ENCODE data around the gene MPRIP.

Gene MPRIP

GRCh38 chr17:17165666-17166308 lies 123.5 kb downstream of the MPRIP start:
- no peak for DNase-seq (ENCODE audit: low read depth in 2 of 2)

DNA sequence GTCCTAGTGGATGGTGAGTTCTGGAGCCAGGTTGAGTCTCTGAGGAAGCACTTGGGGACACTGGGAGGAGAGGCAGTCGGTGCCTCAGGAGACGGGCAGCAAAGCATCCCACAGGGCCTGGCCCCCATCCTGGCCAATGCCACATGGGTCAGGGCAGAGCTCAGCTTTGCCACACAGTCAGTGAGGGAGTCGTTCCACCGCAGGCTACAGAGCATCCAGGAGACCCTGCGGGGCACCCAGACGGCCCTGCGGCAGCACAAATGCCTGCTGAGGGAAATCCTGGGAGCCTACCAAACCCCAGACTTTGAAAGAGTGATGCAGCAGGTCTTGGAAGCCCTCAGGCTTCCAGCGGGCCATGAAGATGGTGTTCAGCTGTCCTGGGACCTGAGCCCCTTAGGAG lies 124.2 kb downstream of the MPRIP start:
- no peak for DNase-seq (ENCODE audit: low read depth in 2 of 2)

GRCh38 chr17:17167356-17167755 lies 125.1 kb downstream of the MPRIP start:
- no peak for DNase-seq (ENCODE audit: low read depth in 2 of 2)

GRCh38 chr17:17167986-17168385 lies 125.7 kb downstream of the MPRIP start:
- DNase-seq (ENCODE audit: low read depth in 2 of 2): no peak

GRCh38 chr17:17168401-17168800 lies 126.1 kb downstream of the MPRIP start:
- DNase-seq (ENCODE audit: low read depth in 2 of 2): no peak

GRCh38 chr17:17169396-17169795 lies 127.1 kb downstream of the MPRIP start:
- DNase-seq (ENCODE audit: low read depth in 2 of 2): no peak

DNA sequence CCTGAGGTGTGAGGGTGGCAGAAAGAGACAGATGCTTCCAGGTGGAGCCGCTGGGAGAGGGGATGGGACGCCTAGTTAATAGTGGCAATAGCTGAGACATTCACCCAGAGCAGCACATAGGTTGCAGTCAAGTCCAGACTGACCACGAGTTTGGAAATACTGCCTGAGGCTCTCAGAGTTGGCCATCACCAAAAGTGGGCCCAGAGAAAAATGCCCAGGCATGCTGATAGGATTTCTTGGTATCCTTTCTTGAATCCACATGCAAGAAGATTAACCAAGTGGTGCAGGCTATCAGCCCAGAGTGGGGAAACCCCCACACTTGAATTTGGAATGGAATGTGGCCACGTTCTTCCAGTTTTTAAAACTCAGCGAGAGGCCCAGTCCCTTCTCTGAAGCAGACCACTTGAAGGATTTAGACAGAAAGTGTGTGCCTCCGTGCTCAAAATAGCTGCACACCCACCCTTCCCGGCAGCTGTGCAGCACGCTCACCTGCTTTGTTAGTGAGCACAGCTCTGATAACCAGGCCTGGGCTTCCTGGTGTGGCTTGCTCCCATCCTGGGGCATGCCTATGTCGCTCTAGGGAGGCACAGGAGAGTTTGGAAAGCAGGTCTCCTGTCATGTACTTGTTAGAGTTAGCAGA lies 128.2 kb downstream of the MPRIP start:
- no peak for DNase-seq (ENCODE audit: low read depth in 2 of 2)

DNA sequence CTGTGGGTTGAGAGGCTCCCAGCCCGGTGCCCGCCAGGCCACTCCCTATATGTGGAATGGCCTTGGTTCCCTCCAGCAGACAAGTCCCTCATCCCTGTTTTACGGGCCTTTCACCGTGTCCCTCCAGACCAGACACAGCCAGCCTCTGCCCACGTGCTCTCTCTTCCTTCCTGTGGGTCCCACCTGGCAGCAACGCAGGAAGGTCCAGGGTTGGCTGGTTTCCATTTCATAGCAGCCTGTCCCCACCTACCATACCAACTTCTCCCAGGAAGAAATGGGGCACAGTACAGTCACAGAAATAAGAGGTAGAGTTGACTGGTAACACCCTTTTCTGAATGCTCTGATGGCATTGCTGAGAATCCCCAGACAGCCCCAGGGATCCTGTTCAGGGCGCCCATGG lies 128.9 kb downstream of the MPRIP start:
- no peak for DNase-seq (ENCODE audit: low read depth in 2 of 2)

DNA sequence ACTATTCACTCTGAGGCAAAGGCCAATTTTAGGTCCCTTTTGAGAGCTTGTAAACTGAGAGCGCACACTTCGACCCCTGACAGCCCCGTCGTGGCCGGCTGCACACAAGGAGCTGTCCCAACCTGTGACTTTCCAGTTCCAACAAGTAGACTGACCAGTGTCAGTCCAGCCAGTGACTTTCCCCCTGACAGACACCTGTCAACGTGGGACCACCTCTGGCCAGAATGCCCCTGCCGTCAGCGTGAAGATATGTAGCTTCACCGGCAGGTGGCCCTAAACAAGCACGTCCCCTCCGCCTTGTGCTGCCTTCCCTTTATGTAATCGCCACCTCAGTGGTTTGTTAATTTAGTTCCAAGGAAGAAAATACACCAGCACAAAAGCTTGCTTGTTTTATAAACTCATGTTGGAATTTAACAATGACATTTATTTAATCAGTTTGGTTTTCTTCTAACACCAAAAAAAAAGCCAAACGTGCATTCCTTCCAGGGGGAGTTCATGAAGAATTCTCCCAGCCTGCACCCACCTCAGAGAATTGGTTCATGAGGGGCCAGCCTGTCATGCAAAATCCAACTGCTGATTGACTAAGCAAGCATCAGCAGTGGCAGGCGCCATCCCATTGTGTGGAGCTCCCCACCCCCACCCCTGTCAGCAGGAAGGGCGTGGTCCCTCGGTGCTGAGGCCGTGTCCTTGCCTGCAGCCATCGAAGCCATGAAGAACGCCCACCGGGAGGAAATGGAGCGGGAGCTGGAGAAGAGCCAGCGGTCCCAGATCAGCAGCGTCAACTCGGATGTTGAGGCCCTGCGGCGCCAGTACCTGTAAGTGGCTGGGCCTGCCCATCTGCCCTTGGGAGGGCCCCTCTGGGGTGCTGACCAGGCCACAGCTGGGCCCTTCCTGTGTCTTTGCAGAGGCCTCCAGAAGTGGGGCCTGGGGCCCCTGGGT lies 130.0 kb downstream of the MPRIP start:
- DNase-seq (ENCODE audit: low read depth in 2 of 2): no peak

DNA sequence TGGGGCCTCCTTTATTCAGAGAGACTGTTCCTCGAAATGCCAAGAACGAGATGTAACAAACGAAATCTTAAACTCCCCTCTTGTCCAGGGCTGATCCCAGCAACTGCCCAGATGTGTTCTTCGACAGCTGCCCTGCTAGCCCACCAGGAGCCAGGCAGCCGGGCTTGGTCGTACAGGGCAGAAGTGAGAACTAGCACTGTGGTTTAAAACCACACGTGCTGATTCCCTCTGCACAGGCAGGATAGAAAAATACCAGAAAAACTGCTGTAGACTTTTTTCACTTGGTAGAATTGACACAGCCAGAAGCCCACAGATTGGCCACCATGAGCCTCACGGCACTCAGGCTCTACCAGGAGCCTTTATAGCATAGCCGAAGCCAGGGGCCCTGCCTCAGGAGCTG lies 130.7 kb downstream of the MPRIP start:
- DNase-seq (ENCODE audit: low read depth in 2 of 2): no peak

DNA sequence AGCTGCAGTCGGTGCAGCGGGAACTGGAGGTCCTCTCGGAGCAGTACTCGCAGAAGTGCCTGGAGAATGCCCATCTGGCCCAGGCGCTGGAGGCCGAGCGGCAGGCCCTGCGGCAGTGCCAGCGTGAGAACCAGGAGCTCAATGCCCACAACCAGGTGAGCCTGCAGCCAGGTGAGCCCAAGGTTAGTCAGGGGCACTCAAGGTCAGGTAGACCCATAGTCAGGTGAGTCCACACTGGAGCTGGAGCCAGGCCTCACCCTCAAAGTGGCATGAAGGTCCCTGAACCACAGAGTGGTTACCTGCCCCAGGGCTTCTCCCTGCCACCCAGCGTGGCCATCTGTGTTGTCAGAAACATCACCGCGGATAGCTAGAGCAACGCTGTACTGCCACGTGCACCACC lies 131.7 kb downstream of the MPRIP start:
- DNase-seq (ENCODE audit: low read depth in 2 of 2): no peak

DNA sequence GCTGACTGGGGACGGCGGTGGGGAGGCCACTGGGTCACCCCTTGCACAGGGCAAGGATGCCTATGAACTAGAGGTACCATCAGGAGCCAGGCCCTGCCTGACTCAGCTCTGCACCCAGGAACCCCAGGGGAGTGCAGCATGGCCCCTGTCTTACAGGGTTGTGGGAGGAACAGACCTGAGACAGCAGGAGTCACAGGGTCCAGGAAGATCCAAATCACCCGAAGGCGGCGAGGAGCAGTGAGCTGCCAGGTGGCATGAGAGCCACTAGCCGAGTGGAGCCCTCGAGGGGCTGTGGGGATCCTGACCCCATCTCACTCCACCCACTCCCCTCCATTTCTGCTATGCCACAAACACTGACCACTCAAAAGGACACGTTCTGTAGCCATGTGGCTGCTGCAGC lies 133.1 kb downstream of the MPRIP start:
- DNase-seq (ENCODE audit: low read depth in 2 of 2): no peak

DNA sequence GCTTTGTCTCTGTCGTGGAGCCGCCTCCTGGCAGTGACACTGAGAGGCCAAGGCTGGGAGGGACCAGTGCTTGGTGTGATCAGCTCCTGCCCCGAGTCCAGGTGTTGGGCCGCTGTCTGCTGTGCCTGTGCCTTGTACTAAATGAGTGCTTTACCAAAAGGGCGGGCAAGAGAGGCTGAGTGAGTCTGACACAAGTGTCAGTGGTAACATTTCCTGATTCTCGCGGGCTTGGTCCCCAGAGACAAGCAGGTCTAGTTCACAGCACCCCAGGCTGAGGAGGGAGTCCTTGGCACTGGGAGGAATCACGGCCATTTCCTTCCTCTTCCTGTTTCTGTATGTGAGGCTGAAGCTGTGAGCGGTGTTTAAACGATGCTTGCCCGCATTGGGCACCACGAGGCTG lies 133.7 kb downstream of the MPRIP start:
- no peak for DNase-seq (ENCODE audit: low read depth in 2 of 2)

- no peak for DNase-seq (ENCODE audit: low read depth in 2 of 2)
Measured at GRCh38 chr17:17176341-17176740, 134.1 kb downstream of the MPRIP start.

DNA sequence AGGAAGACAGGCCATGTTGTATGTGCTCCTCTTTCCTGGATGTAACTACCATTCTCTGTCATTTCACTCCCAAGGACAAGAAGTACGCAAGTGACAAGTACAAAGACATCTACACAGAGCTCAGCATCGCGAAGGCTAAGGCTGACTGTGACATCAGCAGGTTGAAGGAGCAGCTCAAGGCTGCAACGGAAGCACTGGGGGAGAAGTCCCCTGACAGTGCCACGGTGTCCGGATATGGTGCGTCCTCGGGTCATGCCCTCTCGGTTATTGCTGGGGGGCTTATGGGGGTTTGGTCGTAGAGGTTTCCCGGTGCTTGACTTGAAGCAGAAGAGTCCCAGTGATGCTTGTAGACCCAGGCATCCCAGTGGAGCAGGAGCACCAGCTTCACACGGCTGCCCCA lies 134.9 kb downstream of the MPRIP start:
- DNase-seq (ENCODE audit: low read depth in 2 of 2): no peak

GRCh38 chr17:17179371-17179827 lies 137.1 kb downstream of the MPRIP start:
- no peak for DNase-seq (ENCODE audit: low read depth in 2 of 2)

DNA sequence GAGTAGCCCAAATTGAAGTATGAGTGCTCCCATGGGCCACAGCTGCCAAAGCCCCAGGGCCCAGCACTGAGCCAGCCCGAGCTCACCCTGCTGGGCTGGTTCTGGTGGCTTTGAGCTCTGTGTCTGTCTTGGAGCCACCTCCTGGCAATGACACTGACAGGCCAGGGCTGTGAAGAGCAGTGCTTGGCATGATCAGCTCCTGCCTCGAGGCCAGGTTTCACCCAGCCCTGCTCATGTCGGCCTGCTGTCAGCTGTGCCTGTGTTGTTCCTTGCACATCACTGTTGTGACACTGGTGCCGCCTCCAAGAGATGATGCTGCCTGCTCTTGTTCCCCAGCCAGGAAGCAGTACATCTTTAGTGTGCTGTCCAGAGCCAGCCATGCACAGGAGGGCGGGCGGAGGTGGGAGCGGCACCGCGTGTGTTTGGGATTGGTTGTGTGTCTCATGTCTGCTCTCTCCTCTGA lies 137.9 kb downstream of the MPRIP start:
- no peak for DNase-seq (ENCODE audit: low read depth in 2 of 2)

DNA sequence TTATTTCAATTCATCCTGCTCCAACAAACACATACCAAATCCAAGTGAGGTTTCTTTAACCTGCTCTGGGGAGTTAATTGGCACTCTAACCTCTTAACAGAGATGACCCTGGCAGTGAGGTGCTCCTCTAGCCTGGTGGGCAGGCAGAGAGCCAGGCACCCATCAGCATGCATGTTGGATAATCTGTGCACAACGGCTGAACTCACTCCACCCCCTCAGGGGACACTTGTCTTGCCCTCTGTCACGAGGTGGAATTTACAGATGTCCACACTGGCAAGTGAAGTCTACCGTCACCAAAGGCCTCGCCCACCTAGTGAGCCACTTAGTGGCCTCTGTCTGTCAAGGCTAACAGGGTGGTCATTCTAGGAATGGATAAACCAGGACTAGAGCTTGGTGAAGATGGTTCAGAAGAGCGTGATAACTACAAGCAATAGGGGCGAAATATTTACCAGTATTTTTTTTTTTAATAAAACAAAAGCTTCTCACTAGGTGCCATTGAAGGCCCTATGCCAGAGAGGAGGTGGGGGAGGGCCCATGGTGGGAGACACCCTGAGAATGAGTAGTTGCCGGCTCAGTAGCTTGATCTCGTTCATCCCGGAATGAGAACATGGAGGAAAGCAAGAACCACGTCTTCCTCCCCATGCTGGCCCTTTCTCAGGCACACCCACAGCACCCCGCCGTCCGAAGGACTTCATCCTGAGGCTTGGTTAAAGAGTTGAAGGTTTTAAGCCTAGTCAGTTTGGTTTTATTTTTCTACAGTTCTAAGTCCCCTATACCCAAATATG lies 138.7 kb downstream of the MPRIP start:
- DNase-seq (ENCODE audit: low read depth in 2 of 2): no peak

DNA sequence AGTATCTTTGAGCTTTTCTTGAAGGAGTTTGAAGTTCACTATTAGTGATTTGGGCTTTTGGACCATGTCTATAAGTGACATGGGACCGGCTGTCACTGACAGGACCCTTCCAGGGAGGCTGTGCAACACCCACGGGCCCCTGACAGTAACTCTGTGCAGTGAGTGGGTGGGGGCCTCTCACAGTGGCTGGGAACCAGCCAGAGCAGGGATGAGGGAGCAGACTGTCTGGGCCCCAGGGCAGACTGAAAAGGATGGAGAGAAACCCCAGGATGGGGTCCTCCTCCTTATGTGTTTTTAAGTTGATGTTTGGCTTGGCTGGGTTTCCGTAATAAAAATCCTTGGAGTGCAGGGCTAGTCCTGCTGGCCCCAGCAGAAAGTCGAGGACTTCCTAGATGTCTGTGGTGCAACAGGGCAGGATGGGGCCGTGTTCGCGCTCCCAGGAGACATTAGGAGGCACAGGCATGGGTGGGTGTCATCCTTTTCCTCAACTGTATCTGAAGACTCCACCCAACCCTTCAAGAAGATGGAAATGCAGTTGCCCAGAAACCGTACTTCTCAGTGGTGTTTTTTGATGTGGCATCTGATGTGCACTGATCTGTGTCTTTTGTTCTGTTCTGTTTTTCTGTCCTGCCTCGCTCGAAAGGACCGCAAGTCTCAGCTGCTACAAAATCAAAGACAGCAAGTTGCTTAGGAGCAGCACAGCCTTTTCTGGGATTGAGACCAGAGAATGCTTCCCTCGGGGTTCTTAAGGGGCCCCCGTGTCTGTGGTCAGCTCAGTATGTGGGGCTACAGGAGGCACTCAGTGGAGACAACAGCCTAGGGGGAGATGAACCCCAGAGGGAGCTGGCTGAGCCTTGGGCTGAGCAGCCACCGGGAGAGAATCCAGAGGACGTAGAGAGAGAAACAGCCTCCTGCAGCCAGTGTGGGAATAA lies 139.7 kb downstream of the MPRIP start:
- DNase-seq (ENCODE audit: low read depth in 2 of 2): no peak

GRCh38 chr17:17182598-17183136 lies 140.4 kb downstream of the MPRIP start:
- DNase-seq (ENCODE audit: low read depth in 2 of 2): no peak
